Measurements from ENCODE around the gene B4GALNT3. TPM values are rescaled to one million over a fixed set of nuclear protein-coding genes. Genes with fewer than 3 reads are reported as not detected.
A peak's percentile ranks its signal among the peaks of the same experiment; 100 is the strongest.

The B4GALNT3 gene
- total and polyA plus RNA-seq, 4 donors = 1.7 to 36.1 (median 13.0) TPM

DNA sequence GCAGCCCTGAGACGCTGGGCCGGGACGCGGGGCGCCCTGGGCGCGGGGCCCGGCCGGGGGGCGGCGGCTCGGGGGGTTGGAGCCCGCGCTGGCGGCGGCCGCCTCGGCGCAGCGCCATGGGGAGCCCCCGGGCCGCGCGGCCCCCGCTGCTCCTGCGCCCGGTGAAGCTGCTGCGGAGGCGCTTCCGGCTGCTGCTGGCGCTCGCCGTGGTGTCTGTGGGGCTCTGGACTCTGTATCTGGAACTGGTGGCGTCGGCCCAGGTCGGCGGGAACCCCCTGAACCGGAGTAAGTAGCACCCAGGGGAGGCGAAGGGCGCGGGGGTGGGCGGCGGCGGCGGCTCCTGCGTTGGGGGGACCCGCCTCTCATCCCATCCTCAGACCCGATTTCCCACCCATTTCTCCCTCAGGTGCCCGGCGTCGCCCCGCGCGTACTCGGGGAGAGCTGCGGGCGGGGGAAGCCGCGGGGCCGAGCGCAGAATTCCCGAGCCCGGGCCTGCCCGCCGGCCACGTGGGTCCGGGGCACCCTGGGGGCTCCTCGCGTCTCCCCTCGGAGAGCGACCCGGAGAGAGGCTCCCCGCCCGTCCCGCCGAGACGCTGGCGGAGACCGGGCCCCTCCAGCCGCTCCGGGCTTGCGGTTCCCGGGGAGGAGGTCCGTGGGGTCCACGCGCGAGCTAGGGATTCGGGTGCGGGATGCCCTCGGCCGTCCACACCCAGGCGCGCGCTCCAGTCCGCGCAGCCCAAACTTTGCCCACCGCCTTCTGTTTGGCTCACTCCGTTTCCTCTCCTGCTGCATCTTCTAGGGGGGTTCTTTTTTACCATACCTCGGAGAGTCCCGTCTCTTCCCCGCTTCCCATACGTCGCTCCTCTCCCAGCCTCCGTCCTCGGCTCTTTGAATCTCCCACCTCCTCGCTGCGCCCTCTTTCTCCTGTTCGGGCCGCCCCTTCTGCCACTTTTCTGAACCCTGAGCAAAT, 807 bp downstream of the B4GALNT3 start:
- Histone ChIP-seq H3K9ac (ENCODE audit: insufficient read depth in 1 of 2, low read length in 2 of 2) (no peak overlapping the region), H3K27me3 (ENCODE audit: control insufficient read depth in 3 of 3, insufficient read depth in 3 of 3, low read length in 2 of 3) (peaks cover 0 to 43% (median 35%) of the 10 kb centered on the region in 3 donors), H3K27ac (ENCODE audit: low read depth in 1 of 2, low read length in 1 of 2) (peak overlapping the region in 1 of 2 donors; percentile 90)

DNA sequence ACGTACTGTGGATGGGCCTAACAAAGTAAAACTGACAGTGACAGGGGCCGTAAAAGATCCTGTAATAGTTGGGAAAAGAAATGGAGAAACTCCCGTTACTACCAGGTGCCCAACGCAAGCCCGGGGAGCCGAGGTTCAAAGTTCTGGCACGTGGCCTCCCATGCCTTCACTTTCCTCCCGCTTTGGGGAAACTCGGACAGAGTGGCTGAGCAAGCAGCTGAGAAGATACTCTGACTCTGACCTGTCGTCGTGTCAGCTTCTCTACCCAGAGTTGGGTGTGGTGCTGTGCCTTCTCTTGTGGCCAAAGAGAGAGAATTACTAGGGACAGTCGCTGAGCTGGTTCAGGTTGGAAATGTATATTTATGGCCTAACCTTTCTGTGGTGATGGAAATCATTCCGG, 1.7 kb downstream of the B4GALNT3 start:
- peaks cover 0 to 8% (median 6%) of the 10 kb centered on the region in 5 donors for H3K4me1 ChIP-seq (ENCODE audit: control insufficient read depth in 5 of 5, insufficient read depth in 5 of 5, low read length in 5 of 5)
- peaks cover 0 to 43% (median 35%) of the 10 kb centered on the region in 3 donors for H3K27me3 ChIP-seq (ENCODE audit: control insufficient read depth in 3 of 3, insufficient read depth in 3 of 3, low read length in 2 of 3)
- TF ChIP-seq, protein P1, sequence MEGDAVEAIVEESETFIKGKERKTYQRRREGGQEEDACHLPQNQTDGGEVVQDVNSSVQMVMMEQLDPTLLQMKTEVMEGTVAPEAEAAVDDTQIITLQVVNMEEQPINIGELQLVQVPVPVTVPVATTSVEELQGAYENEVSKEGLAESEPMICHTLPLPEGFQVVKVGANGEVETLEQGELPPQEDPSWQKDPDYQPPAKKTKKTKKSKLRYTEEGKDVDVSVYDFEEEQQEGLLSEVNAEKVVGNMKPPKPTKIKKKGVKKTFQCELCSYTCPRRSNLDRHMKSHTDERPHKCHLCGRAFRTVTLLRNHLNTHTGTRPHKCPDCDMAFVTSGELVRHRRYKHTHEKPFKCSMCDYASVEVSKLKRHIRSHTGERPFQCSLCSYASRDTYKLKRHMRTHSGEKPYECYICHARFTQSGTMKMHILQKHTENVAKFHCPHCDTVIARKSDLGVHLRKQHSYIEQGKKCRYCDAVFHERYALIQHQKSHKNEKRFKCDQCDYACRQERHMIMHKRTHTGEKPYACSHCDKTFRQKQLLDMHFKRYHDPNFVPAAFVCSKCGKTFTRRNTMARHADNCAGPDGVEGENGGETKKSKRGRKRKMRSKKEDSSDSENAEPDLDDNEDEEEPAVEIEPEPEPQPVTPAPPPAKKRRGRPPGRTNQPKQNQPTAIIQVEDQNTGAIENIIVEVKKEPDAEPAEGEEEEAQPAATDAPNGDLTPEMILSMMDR (IDR thresholded peaks at IDR 0.05; ENCODE audit: control extremely low read depth, extremely low read depth) = no peak
- H3K36me3 ChIP-seq (ENCODE audit: control insufficient read depth in 4 of 4, insufficient read depth in 4 of 4, low read length in 4 of 4) = no peaks in the 10 kb centered on the region
- H3K4me3 ChIP-seq = no peak overlapping the region
- H3K9ac ChIP-seq (ENCODE audit: insufficient read depth in 1 of 2, low read length in 2 of 2) = no peak overlapping the region
- WGBS, 2 donors = 74% methylated on average over 13 of the region's 13 CpGs
- ATAC-seq (ENCODE audit: insufficient read depth, low FRiP score) (no peak), DNase-seq (no peak)
- H3K27ac ChIP-seq (ENCODE audit: low read depth in 1 of 2, low read length in 1 of 2) = peak overlapping the region in 1 of 2 donors; percentile 90
- no peaks in the 10 kb centered on the region for H3K9me3 ChIP-seq (ENCODE audit: control insufficient read depth in 4 of 4, insufficient read depth in 3 of 4, low read length in 3 of 4)

More for the DNA sequence above, 807 bp downstream of the B4GALNT3 start:
- H3K9me3 ChIP-seq (ENCODE audit: control insufficient read depth in 4 of 4, insufficient read depth in 3 of 4, low read length in 3 of 4) = no peaks in the 10 kb centered on the region
- TF ChIP-seq, protein P1 (IDR thresholded peaks at IDR 0.05; ENCODE audit: control extremely low read depth, extremely low read depth) = no peak
- H3K4me1 ChIP-seq (ENCODE audit: control insufficient read depth in 5 of 5, insufficient read depth in 5 of 5, low read length in 5 of 5) = peaks cover 0 to 8% (median 6%) of the 10 kb centered on the region in 5 donors
- ATAC-seq (ENCODE audit: insufficient read depth, low FRiP score) (no peak), DNase-seq (peak; percentile 10 to 35 (median 29))
- H3K36me3 ChIP-seq (ENCODE audit: control insufficient read depth in 4 of 4, insufficient read depth in 4 of 4, low read length in 4 of 4) = no peaks in the 10 kb centered on the region
- peak overlapping the region; percentile 44 for H3K4me3 ChIP-seq
- WGBS, 2 donors = 4 to 5% methylated on average over 67 to 109 of the region's 109 CpGs

GRCh38 chr12:462936-463705, 3.4 kb downstream of the B4GALNT3 start:
- peaks cover 0 to 8% (median 6%) of the 10 kb centered on the region in 5 donors for H3K4me1 ChIP-seq (ENCODE audit: control insufficient read depth in 5 of 5, insufficient read depth in 5 of 5, low read length in 5 of 5)
- WGBS, 2 donors = 53 to 67% methylated on average over 6 of the region's 6 CpGs
- H3K36me3 ChIP-seq (ENCODE audit: control insufficient read depth in 4 of 4, insufficient read depth in 4 of 4, low read length in 4 of 4) = no peaks in the 10 kb centered on the region
- peak overlapping the region; percentile 46 to 90 for H3K27ac ChIP-seq (ENCODE audit: low read depth in 1 of 2, low read length in 1 of 2)
- DNase-seq (no peak), ATAC-seq (ENCODE audit: insufficient read depth, low FRiP score) (no peak)
- no peak overlapping the region for H3K4me3 ChIP-seq
- H3K27me3 ChIP-seq (ENCODE audit: control insufficient read depth in 3 of 3, insufficient read depth in 3 of 3, low read length in 2 of 3) = peaks cover 0 to 35% (median 28%) of the 10 kb centered on the region in 3 donors
- TF ChIP-seq, protein P1 (IDR thresholded peaks at IDR 0.05; ENCODE audit: control extremely low read depth, extremely low read depth) = no peak
- H3K9ac ChIP-seq (ENCODE audit: insufficient read depth in 1 of 2, low read length in 2 of 2) = no peak overlapping the region
- H3K9me3 ChIP-seq (ENCODE audit: control insufficient read depth in 4 of 4, insufficient read depth in 3 of 4, low read length in 3 of 4) = no peaks in the 10 kb centered on the region

Data from lung (tissue), 12 donors.